ENCODE measurements around the gene TMEM50B.
"Not testable (repeated sequence)": the region's sequence is repeated elsewhere in the genome, so short reads cannot be mapped to it uniquely, and the experiment has no call there.

The TMEM50B gene

GRCh38 chr21:33478182-33478581, 1.6 kb downstream of the TMEM50B start:
- no peak for DNase-seq (ENCODE audit: low read depth)

GRCh38 chr21:33477066-33477465, 2.7 kb downstream of the TMEM50B start:
- DNase-seq (ENCODE audit: low read depth): no peak

- no peak for DNase-seq (ENCODE audit: low read depth)
Measured at GRCh38 chr21:33473344-33473743, 6.4 kb downstream of the TMEM50B start.

GRCh38 chr21:33470701-33471100, 9.1 kb downstream of the TMEM50B start:
- DNase-seq (ENCODE audit: low read depth): no peak

GRCh38 chr21:33469183-33469582, 10.6 kb downstream of the TMEM50B start:
- not testable (repeated sequence) for DNase-seq (ENCODE audit: low read depth)

- no peak for DNase-seq (ENCODE audit: low read depth)
Measured at GRCh38 chr21:33461538-33462250, 18.1 kb downstream of the TMEM50B start.

- DNase-seq (ENCODE audit: low read depth): no peak
Measured at GRCh38 chr21:33458861-33459260, 20.9 kb downstream of the TMEM50B start.

- DNase-seq (ENCODE audit: low read depth): no peak
Measured at GRCh38 chr21:33455686-33456446, 23.9 kb downstream of the TMEM50B start.

- no peak for DNase-seq (ENCODE audit: low read depth)
Measured at GRCh38 chr21:33452362-33452761, 27.4 kb downstream of the TMEM50B start.

- no peak for DNase-seq (ENCODE audit: low read depth)
Measured at GRCh38 chr21:33451634-33452071, 28.1 kb downstream of the TMEM50B start.

- no peak for DNase-seq (ENCODE audit: low read depth)
Measured at GRCh38 chr21:33449616-33450015, 30.2 kb downstream of the TMEM50B start.

- not testable (repeated sequence) for DNase-seq (ENCODE audit: low read depth)
Measured at GRCh38 chr21:33446620-33447019, 33.2 kb downstream of the TMEM50B start.

- no peak for DNase-seq (ENCODE audit: low read depth)
Measured at GRCh38 chr21:33444499-33444898, 35.3 kb downstream of the TMEM50B start.

GRCh38 chr21:33443194-33443593, 36.6 kb downstream of the TMEM50B start:
- no peak for DNase-seq (ENCODE audit: low read depth)

GRCh38 chr21:33441489-33442477, 38.0 kb downstream of the TMEM50B start:
- DNase-seq (ENCODE audit: low read depth): no peak

- DNase-seq (ENCODE audit: low read depth): no peak
Measured at GRCh38 chr21:33437140-33437539, 42.6 kb downstream of the TMEM50B start.

GRCh38 chr21:33434770-33435360, 44.9 kb downstream of the TMEM50B start:
- peak; percentile 57 for DNase-seq (ENCODE audit: low read depth)

GRCh38 chr21:33433425-33434114, 46.2 kb downstream of the TMEM50B start:
- no peak for DNase-seq (ENCODE audit: low read depth)

GRCh38 chr21:33433001-33433400, 46.8 kb downstream of the TMEM50B start:
- no peak for DNase-seq (ENCODE audit: low read depth)

- DNase-seq (ENCODE audit: low read depth): no peak
Measured at GRCh38 chr21:33432496-33432895, 47.3 kb downstream of the TMEM50B start.

- DNase-seq (ENCODE audit: low read depth): no peak
Measured at GRCh38 chr21:33430858-33431257, 48.9 kb downstream of the TMEM50B start.

All from HS-27A (cell line).